NB4 (cell line): ENCODE results near the gene HELZ.

Source experiments
- POLR2A ChIP-seq: IDR thresholded peaks from 2 replicates; pipeline ENCODE4 v1.6.1; 2011; ENCODE audit warnings: mild to moderate bottlenecking; ENCODE audit not compliant: insufficient read length; ENCODE audit errors: extremely low read depth
- TF ChIP-seq, protein P1 (sequence below): IDR thresholded peaks from one replicate; pipeline ENCODE4 v1.5.1; 2012; ENCODE audit warnings: low read depth, low read length

DNA sequence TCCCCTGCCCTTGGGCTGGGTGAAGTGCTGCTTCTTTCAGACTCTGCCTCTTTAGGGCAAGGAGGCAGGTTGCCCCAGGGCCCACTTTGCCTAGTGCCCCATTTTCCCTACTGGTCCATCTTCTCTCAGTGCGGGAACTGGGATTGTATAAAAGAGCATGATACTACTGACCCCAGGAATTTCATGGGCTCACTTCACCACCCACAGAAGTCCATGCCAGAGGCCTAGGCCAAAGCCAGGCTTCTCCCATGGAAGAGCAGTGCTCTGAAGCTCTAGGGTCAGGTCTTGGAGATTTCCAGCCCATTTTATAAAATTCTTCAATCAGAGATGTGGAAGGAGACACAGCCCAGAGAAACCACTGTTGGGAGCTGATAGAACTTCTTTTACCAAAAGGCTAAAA, 194.9 kb downstream of the HELZ start:
- TF ChIP-seq, protein P1, sequence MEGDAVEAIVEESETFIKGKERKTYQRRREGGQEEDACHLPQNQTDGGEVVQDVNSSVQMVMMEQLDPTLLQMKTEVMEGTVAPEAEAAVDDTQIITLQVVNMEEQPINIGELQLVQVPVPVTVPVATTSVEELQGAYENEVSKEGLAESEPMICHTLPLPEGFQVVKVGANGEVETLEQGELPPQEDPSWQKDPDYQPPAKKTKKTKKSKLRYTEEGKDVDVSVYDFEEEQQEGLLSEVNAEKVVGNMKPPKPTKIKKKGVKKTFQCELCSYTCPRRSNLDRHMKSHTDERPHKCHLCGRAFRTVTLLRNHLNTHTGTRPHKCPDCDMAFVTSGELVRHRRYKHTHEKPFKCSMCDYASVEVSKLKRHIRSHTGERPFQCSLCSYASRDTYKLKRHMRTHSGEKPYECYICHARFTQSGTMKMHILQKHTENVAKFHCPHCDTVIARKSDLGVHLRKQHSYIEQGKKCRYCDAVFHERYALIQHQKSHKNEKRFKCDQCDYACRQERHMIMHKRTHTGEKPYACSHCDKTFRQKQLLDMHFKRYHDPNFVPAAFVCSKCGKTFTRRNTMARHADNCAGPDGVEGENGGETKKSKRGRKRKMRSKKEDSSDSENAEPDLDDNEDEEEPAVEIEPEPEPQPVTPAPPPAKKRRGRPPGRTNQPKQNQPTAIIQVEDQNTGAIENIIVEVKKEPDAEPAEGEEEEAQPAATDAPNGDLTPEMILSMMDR = no peak
- TF ChIP-seq POLR2A = no peak
